ENCODE measurements around the gene EARS2.

GRCh38 chr16:23478566-23478965 is 78.6 kb downstream of the EARS2 start:
- TF ChIP-seq CTCF (IDR thresholded peaks at IDR 0.05; ENCODE audit: low read length) (no peak), EZH2 (optimal IDR thresholded peaks at IDR 0.05; ENCODE audit: low read depth, low read length) (no peak), EZH2phosphoT487 (IDR thresholded peaks at IDR 0.05; ENCODE audit: low read length) (no peak)
